ENCODE results near the gene IARS1.

DNA sequence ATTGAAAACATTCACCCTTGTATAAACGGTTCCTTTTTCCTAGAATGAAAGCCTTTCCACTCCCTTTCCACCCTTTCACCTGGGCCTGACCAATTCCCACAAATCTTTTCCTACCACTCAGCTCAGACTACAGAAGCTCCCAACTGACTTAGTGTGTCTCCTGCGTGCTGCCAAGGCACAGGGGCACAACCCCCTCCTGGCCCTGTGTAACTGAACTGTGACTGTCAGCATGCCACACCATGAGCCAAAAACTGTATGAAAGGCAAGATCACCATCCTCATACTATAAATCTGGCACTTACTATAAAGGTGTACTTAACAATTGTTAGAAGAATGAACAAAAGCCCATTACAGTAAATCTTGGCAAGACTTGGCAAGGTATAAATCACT is 20.1 kb upstream of the IARS1 start:
- TF ChIP-seq, protein P1, sequence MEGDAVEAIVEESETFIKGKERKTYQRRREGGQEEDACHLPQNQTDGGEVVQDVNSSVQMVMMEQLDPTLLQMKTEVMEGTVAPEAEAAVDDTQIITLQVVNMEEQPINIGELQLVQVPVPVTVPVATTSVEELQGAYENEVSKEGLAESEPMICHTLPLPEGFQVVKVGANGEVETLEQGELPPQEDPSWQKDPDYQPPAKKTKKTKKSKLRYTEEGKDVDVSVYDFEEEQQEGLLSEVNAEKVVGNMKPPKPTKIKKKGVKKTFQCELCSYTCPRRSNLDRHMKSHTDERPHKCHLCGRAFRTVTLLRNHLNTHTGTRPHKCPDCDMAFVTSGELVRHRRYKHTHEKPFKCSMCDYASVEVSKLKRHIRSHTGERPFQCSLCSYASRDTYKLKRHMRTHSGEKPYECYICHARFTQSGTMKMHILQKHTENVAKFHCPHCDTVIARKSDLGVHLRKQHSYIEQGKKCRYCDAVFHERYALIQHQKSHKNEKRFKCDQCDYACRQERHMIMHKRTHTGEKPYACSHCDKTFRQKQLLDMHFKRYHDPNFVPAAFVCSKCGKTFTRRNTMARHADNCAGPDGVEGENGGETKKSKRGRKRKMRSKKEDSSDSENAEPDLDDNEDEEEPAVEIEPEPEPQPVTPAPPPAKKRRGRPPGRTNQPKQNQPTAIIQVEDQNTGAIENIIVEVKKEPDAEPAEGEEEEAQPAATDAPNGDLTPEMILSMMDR (IDR thresholded peaks at IDR 0.05): no peak
- TF ChIP-seq ZFX (IDR thresholded peaks at IDR 0.05; ENCODE audit: borderline replicate concordance): no peak

All from 22Rv1 (cell line).